ENCODE measurements around the gene TRPM6. TPM values are rescaled to one million over a fixed set of nuclear protein-coding genes. Genes with fewer than 3 reads are reported as not detected.
A peak's percentile ranks its signal among the peaks of the same experiment; 100 is the strongest.

Gene TRPM6
- total RNA-seq, 1 experiment from 2014 or later, result not detected

DNA sequence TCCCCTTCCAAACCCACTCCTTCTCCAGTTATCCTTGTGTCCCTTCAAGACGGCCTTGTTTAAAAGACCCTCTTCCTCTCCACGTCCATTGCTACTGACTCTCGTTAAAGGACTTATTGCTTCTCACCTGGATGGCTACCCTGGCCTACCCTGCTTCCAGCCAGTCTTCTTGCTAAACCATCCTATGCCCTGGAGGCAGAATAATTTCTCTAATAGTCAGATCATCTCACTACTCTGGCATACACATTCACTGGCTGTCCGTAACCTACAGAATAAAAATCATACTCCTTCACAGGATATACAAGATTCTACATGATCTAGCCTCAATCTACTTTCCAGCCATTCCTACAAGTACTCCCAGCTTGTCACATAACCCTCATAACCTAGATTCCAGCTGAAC is 92.6 kb downstream of the TRPM6 start:
- intact Hi-C loops (cut with micrococcal nuclease), result no loop called here
- Histone ChIP-seq H4K20me1 (ENCODE audit: low read length) (no peaks in the 10 kb centered on the region), H3K36me3 (ENCODE audit: low read depth, low read length) (no peaks in the 10 kb centered on the region), H3K4me3 (ENCODE audit: low read length) (no peak overlapping the region), H3K9me2 (replicated peaks; ENCODE audit: low read length) (no peaks in the 10 kb centered on the region), H2AFZ (ENCODE audit: low read length) (no peak overlapping the region), H3K27ac (ENCODE audit: low read length) (no peak overlapping the region), H3K9me3 (ENCODE audit: low read length) (no peaks in the 10 kb centered on the region), H3K79me2 (ENCODE audit: low read length) (no peaks in the 10 kb centered on the region), H3K27me3 (ENCODE audit: low read length) (peaks cover 5% of the 10 kb centered on the region), H3K4me2 (ENCODE audit: low read length) (no peak overlapping the region), H3F3A (ENCODE audit: low read length, unreplicated experiment) (no peaks in the 10 kb centered on the region), H3K4me1 (ENCODE audit: insufficient read depth, low read length) (no peaks in the 10 kb centered on the region), H3K9ac (ENCODE audit: low read length) (no peak overlapping the region)
- no TSS peak for BruUV-seq (replicated peaks)
- no peak for ATAC-seq
- POLR2A ChIA-PET (ENCODE audit: unreplicated experiment), result no interaction called here
- no peak for DNase-seq
- CTCF ChIA-PET, result no interaction called here
- TF ChIP-seq EZH2 (IDR thresholded peaks at IDR 0.05; ENCODE audit: low read length, unreplicated experiment) (no peak), EZH2phosphoT487 (IDR thresholded peaks at IDR 0.05; ENCODE audit: borderline replicate concordance, low read length) (no peak)
- TF ChIP-seq, protein P1, sequence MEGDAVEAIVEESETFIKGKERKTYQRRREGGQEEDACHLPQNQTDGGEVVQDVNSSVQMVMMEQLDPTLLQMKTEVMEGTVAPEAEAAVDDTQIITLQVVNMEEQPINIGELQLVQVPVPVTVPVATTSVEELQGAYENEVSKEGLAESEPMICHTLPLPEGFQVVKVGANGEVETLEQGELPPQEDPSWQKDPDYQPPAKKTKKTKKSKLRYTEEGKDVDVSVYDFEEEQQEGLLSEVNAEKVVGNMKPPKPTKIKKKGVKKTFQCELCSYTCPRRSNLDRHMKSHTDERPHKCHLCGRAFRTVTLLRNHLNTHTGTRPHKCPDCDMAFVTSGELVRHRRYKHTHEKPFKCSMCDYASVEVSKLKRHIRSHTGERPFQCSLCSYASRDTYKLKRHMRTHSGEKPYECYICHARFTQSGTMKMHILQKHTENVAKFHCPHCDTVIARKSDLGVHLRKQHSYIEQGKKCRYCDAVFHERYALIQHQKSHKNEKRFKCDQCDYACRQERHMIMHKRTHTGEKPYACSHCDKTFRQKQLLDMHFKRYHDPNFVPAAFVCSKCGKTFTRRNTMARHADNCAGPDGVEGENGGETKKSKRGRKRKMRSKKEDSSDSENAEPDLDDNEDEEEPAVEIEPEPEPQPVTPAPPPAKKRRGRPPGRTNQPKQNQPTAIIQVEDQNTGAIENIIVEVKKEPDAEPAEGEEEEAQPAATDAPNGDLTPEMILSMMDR (conservative IDR thresholded peaks at IDR 0.05; ENCODE audit: low read depth, low read length), result no peak

DNA sequence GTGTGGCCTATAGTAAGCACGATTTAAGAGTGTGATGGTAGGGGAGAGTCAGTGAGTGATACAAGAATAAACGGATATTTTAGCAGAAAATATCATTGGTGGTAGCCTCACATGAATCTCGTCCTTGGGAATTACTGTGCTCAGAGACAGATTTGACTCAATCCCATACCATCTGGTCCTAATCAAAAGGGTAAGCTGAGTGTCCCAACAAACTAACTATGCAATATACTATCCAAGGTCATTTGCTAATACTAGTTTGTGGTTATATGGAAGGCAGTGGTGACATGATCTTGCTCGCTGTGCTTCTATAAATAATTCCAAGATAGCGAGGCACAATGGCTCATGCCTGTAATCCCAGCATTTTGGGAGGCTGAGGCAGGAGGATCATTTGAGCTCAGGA is 103.2 kb downstream of the TRPM6 start:
- ATAC-seq, result no peak
- no peaks in the 10 kb centered on the region for H3K79me2 ChIP-seq (ENCODE audit: low read length)
- POLR2A ChIA-PET (ENCODE audit: unreplicated experiment), result no interaction called here
- no peak overlapping the region for H3K9ac ChIP-seq (ENCODE audit: low read length)
- H3K27ac ChIP-seq (ENCODE audit: low read length), result no peak overlapping the region
- H2AFZ ChIP-seq (ENCODE audit: low read length), result no peak overlapping the region
- H3K9me2 ChIP-seq (replicated peaks; ENCODE audit: low read length), result no peaks in the 10 kb centered on the region
- H4K20me1 ChIP-seq (ENCODE audit: low read length), result no peaks in the 10 kb centered on the region
- CTCF ChIA-PET, result no interaction called here
- intact Hi-C loops (cut with micrococcal nuclease), result no loop called here
- no peaks in the 10 kb centered on the region for H3K27me3 ChIP-seq (ENCODE audit: low read length)
- no peaks in the 10 kb centered on the region for H3K36me3 ChIP-seq (ENCODE audit: low read depth, low read length)
- no peak for DNase-seq
- no TSS peak for BruUV-seq (replicated peaks)
- TF ChIP-seq EZH2 (IDR thresholded peaks at IDR 0.05; ENCODE audit: low read length, unreplicated experiment), result no peak
- TF ChIP-seq EZH2phosphoT487 (IDR thresholded peaks at IDR 0.05; ENCODE audit: borderline replicate concordance, low read length), result no peak
- TF ChIP-seq, protein P1 (conservative IDR thresholded peaks at IDR 0.05; ENCODE audit: low read depth, low read length), result no peak
- no peaks in the 10 kb centered on the region for H3K4me1 ChIP-seq (ENCODE audit: insufficient read depth, low read length)
- H3F3A ChIP-seq (ENCODE audit: low read length, unreplicated experiment), result no peaks in the 10 kb centered on the region
- no peak overlapping the region for H3K4me3 ChIP-seq (ENCODE audit: low read length)
- H3K9me3 ChIP-seq (ENCODE audit: low read length), result no peaks in the 10 kb centered on the region
- no peak overlapping the region for H3K4me2 ChIP-seq (ENCODE audit: low read length)

DNA sequence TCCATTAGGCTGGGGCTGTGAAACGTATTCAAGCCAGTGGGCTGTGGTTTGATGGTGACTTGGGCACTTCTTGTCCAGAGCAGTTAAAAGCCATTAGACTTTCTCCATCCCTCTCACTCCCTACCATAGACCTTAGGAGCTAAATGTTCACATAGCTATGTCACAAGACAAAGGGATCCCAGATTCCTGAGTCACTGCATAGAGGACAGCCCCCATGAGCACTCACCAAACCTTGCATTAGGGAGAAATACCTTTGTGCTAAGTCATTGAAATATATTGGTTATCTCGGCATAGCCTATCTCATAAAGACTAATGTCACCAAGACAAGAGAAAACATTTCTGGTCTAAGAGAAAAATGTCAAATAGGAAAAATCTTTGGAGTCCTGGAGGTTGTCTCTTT is 104.3 kb downstream of the TRPM6 start:
- Histone ChIP-seq H3K27me3 (ENCODE audit: low read length) (no peaks in the 10 kb centered on the region), H3K36me3 (ENCODE audit: low read depth, low read length) (no peaks in the 10 kb centered on the region), H3K4me1 (ENCODE audit: insufficient read depth, low read length) (no peaks in the 10 kb centered on the region), H3K79me2 (ENCODE audit: low read length) (no peaks in the 10 kb centered on the region), H3F3A (ENCODE audit: low read length, unreplicated experiment) (no peaks in the 10 kb centered on the region), H3K9me2 (replicated peaks; ENCODE audit: low read length) (no peaks in the 10 kb centered on the region), H3K4me3 (ENCODE audit: low read length) (no peak overlapping the region), H2AFZ (ENCODE audit: low read length) (no peak overlapping the region), H3K9ac (ENCODE audit: low read length) (no peak overlapping the region), H3K4me2 (ENCODE audit: low read length) (no peak overlapping the region), H4K20me1 (ENCODE audit: low read length) (no peaks in the 10 kb centered on the region), H3K27ac (ENCODE audit: low read length) (no peak overlapping the region), H3K9me3 (ENCODE audit: low read length) (no peaks in the 10 kb centered on the region)
- no peak for TF ChIP-seq EZH2 (IDR thresholded peaks at IDR 0.05; ENCODE audit: low read length, unreplicated experiment)
- peak; percentile 62 for DNase-seq
- BruUV-seq (replicated peaks), result no TSS peak
- ChIA-PET POLR2A (ENCODE audit: unreplicated experiment) (no interaction called here), CTCF (no interaction called here)
- intact Hi-C loops (cut with micrococcal nuclease), result no loop called here
- no peak for ATAC-seq

Data from PC-3 (cell line).